GM12878 (cell line): Measurements from ENCODE around the gene SLC13A4. TPM values are rescaled to one million over a fixed set of nuclear protein-coding genes. Genes with fewer than 3 reads are reported as not detected.

Source experiments
- ATAC-seq: fragments of 200-7000 bp; cut with Tn5 transposase; 3 replicates; pipeline ENCODE4 v1.9.1; 2020; ENCODE audit warnings: mild to moderate bottlenecking, moderate library complexity
- BruUV-seq: library from RNA; stranded (reverse); fragments of 400-500 nt; replicated peaks from 2 replicates; lab custom pipeline; 2021; lab: Mats Ljungman, UMichigan
- CTCF ChIA-PET: fragments of 300-600 bp; sonication (Branson Sonifier 250); formaldehyde crosslinking; extraction: SDS; loops from one replicate; lab custom pipeline; 2021; ENCODE audit warnings: inconsistent platforms; lab: Yijun Ruan, JAX
- POLR2A ChIA-PET: fragments of 350-600 bp; formaldehyde crosslinking; extraction: SDS; loops from one replicate; lab custom pipeline; 2021; ENCODE audit warnings: inconsistent platforms; lab: Charles Lee
- RAD21 ChIA-PET: fragments of 300-600 bp; sonication (Branson Sonifier 250); formaldehyde crosslinking; loops from one replicate; lab custom pipeline; 2023; ENCODE audit warnings: antibody characterized with exemption; ENCODE audit not compliant: unreplicated experiment; lab: Charles Lee
- SMC1A ChIA-PET: fragments of 300-600 bp; sonication (Branson Sonifier 250); formaldehyde crosslinking; loops from one replicate; lab custom pipeline; 2023; ENCODE audit not compliant: unreplicated experiment, uncharacterized antibody; lab: Charles Lee
- DNase-seq: peaks from one replicate; pipeline ENCODE4 v3.0.0-alpha.2; 2011; ENCODE audit warnings: low read depth, low spot score
- FAIRE-seq: peaks from 3 replicates; lab custom pipeline; 2011; peaks lifted over from hg19 to GRCh38; lab: Jason Lieb, UNC
- H2AFZ ChIP-seq: 2 replicates; pipeline ENCODE4 v1.6.0; 2011; ENCODE audit warnings: low read depth, low read length, control low read depth; ENCODE audit not compliant: control insufficient read depth
- H3K27ac ChIP-seq: 2 replicates; pipeline ENCODE4 v1.5.1; 2011; ENCODE audit warnings: control low read depth; ENCODE audit not compliant: control insufficient read depth, insufficient read depth
- H3K27me3 ChIP-seq, 2 experiments: replicated peaks in 1 of 2; 2 replicates each; pipeline versions ENCODE4 v1.6.0 to v1.6.1; 2011; ENCODE audit warnings: low read length in 1 of 2; ENCODE audit not compliant: control insufficient read depth in 2 of 2, insufficient read depth in 2 of 2
- H3K36me3 ChIP-seq, 2 experiments: 2 replicates each; pipeline ENCODE4 v1.5.1; 2011; ENCODE audit warnings: low read length in 1 of 2; ENCODE audit not compliant: control insufficient read depth in 2 of 2, insufficient read depth in 2 of 2
- H3K4me1 ChIP-seq: 2 replicates; pipeline ENCODE4 v1.6.1; 2011; ENCODE audit warnings: mild to moderate bottlenecking, low read length, moderate library complexity, mixed read lengths; ENCODE audit not compliant: control insufficient read depth, insufficient read depth
- H3K4me2 ChIP-seq: 2 replicates; pipeline ENCODE4 v1.6.0; 2011; ENCODE audit warnings: control low read depth; ENCODE audit not compliant: control insufficient read depth, insufficient read depth
- H3K4me3 ChIP-seq: fragments of 200-600 bp; sonication (generic); 2 replicates; pipeline ENCODE4 v1.5.1; 2016
- H3K79me2 ChIP-seq: 2 replicates; pipeline ENCODE4 v1.6.0; 2011; ENCODE audit warnings: low read length; ENCODE audit not compliant: control insufficient read depth, insufficient read depth
- H3K9ac ChIP-seq: 2 replicates; pipeline ENCODE4 v1.8.0; 2011; ENCODE audit warnings: low read length, control low read depth, mixed read lengths; ENCODE audit not compliant: control insufficient read depth, insufficient read depth
- H3K9me3 ChIP-seq: replicated peaks from 3 replicates; pipeline ENCODE4 v1.5.1; 2011; ENCODE audit warnings: mild to moderate bottlenecking, low read length; ENCODE audit not compliant: control insufficient read depth, insufficient read depth
- H4K20me1 ChIP-seq: 2 replicates; pipeline ENCODE4 v1.6.0; 2011; ENCODE audit not compliant: control insufficient read depth, insufficient read depth
- E4F1 ChIP-seq: fragments of 450-650 bp; IDR thresholded peaks from 2 replicates; pipeline ENCODE4 v1.6.1; 2018; ENCODE audit warnings: borderline replicate concordance, mild to moderate bottlenecking; ENCODE audit not compliant: partially characterized antibody
- FOXK2 ChIP-seq: fragments of 450-650 bp; IDR thresholded peaks from 2 replicates; pipeline ENCODE4 v1.6.1; 2017; ENCODE audit warnings: mild to moderate bottlenecking, moderate library complexity
- JUND ChIP-seq: IDR thresholded peaks from 2 replicates; pipeline ENCODE4 v1.6.1; 2012; ENCODE audit warnings: low read depth, mild to moderate bottlenecking, low read length, improper control_type of control experiment, moderate library complexity
- MTA3 ChIP-seq: IDR thresholded peaks from 2 replicates; pipeline ENCODE4 v1.6.1; 2012; ENCODE audit warnings: low read length, inconsistent platforms, borderline replicate concordance
- NKRF ChIP-seq: fragments of 450-650 bp; conservative IDR thresholded peaks from 2 replicates; pipeline ENCODE4 v1.6.1; 2017; ENCODE audit warnings: mild to moderate bottlenecking, moderate library complexity
- RELA ChIP-seq: fragments of 450-650 bp; IDR thresholded peaks from 2 replicates; pipeline ENCODE4 v1.8.0; 2014; ENCODE audit warnings: borderline replicate concordance; ENCODE audit not compliant: partially characterized antibody
- ZNF384 ChIP-seq: IDR thresholded peaks from 2 replicates; pipeline ENCODE4 v1.6.1; 2012; ENCODE audit warnings: low read depth, mild to moderate bottlenecking, low read length, improper control_type of control experiment, borderline replicate concordance
- WGBS: methylation state at CpG from one replicate; pipeline ENCODE4 v1.1.6; 2016; ENCODE audit warnings: low lambda C conversion rate; ENCODE audit not compliant: insufficient replicate concordance, insufficient coverage; ENCODE audit errors: missing lambda C conversion rate; 5-methylcytosine and 5-hydroxymethylcytosine counted together
- in situ Hi-C: fragments of 300-500 bp; cut with MboI; formaldehyde crosslinking; loops from 9 replicates; pipeline ENCODE4 v1.14.3; 2018; ENCODE audit warnings: mixed read lengths
- intact Hi-C: fragments of 100-400 bp; cut with micrococcal nuclease; formaldehyde crosslinking; loops from one replicate; pipeline ENCODE4 v1.14.2; 2022; ENCODE audit not compliant: unreplicated experiment
- polyA plus RNA-seq, 11 experiments: library from polyadenylated mRNA; depleted of rRNA in 4 of 11; unstranded in 6 of 11; stranded (reverse) in 5 of 11; fragments of >200 nt; fragmentation: Nextera tagmentation in 4 of 11; fragmentation: Illumina TruSeq in 1 of 11; extraction: Ambion mirVana in 4 of 11; extraction: Trizol in 1 of 11; gene quantifications; 1 replicate in 1 of 11; 2 replicates in 10 of 11; pipeline versions ENCODE4 v1.2.1 to v1.2.3, GENCODE V29; 2011 to 2016; ENCODE audit warnings: inconsistent platforms in 2 of 11, missing spikeins in 2 of 11, low read depth in 1 of 11
- total RNA-seq, 4 experiments: library from RNA; depleted of rRNA in 3 of 4; stranded (reverse); fragments of >200 nt in 3 of 4; fragmentation: Illumina TruSeq in 1 of 4; extraction: Trizol in 1 of 4; gene quantifications; 2 replicates each; pipeline versions ENCODE4 v1.2.1 to v1.2.3, GENCODE V29; 2013 to 2021
- TF ChIP-seq, protein P1 (sequence below): fragments of 450-650 bp; formaldehyde crosslinking; IDR thresholded peaks from 2 replicates; pipeline ENCODE4 v1.4.0; 2020; ENCODE audit warnings: mild to moderate bottlenecking, moderate library complexity

The SLC13A4 gene
- total and polyA plus RNA-seq, 10 of the 15 experiments (the other 5 are each of a cell fraction or from before 2014, with no cell fraction given), result 0.14 to 0.23 (median 0.20) TPM; not detected in 7

DNA sequence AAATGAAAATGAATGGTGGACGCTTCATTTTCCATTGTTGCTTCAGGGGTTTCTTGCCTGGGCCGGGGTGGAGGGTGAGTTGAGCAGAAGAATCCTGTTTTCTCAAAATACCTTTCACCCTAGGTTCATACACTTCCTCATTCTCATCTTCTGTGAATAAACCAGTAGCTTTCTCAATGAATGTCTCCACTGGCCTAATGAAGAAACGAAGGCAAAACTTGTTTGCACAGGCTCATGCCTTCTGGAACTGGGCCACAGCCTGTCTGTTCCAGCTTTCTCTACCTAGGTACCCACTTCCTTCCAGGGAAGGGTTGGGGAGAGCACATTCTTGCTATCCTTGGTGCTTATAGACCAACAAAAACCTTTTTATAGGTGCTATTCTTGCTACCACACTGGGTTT lies 44.4 kb downstream of the SLC13A4 start (continued):
- TF ChIP-seq, protein P1, sequence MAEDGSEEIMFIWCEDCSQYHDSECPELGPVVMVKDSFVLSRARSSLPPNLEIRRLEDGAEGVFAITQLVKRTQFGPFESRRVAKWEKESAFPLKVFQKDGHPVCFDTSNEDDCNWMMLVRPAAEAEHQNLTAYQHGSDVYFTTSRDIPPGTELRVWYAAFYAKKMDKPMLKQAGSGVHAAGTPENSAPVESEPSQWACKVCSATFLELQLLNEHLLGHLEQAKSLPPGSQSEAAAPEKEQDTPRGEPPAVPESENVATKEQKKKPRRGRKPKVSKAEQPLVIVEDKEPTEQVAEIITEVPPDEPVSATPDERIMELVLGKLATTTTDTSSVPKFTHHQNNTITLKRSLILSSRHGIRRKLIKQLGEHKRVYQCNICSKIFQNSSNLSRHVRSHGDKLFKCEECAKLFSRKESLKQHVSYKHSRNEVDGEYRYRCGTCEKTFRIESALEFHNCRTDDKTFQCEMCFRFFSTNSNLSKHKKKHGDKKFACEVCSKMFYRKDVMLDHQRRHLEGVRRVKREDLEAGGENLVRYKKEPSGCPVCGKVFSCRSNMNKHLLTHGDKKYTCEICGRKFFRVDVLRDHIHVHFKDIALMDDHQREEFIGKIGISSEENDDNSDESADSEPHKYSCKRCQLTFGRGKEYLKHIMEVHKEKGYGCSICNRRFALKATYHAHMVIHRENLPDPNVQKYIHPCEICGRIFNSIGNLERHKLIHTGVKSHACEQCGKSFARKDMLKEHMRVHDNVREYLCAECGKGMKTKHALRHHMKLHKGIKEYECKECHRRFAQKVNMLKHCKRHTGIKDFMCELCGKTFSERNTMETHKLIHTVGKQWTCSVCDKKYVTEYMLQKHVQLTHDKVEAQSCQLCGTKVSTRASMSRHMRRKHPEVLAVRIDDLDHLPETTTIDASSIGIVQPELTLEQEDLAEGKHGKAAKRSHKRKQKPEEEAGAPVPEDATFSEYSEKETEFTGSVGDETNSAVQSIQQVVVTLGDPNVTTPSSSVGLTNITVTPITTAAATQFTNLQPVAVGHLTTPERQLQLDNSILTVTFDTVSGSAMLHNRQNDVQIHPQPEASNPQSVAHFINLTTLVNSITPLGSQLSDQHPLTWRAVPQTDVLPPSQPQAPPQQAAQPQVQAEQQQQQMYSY (CRISPR knock-in tag), result no peak
- no peak for TF ChIP-seq NKRF

GRCh38 chr7:135682191-135682590 lies 45.8 kb downstream of the SLC13A4 start:
- ChIA-PET CTCF (interaction anchor here (7.3 kb wide), 1 partner anchor 9 kb away, joined by 55 read pairs; no protein-coding TSS in a partner anchor), SMC1A (interaction anchor here (1.3 to 4.3 kb wide), 2 partner anchors 9 to 15 kb away, joined by 3 to 18 read pairs; no protein-coding TSS in a partner anchor), RAD21 (no interaction called here), POLR2A (interaction anchor here (1.0 kb wide), 1 partner anchor 11 kb away, joined by 3 read pairs; no protein-coding TSS in a partner anchor)
- FAIRE-seq, result no peak
- TF ChIP-seq JUND (no peak), ZNF384 (no peak), MTA3 (no peak), RELA (no peak), E4F1 (no peak), FOXK2 (no peak)
- Histone ChIP-seq H3K9me3 (no peaks in the 10 kb centered on the region), H3K79me2 (no peaks in the 10 kb centered on the region), H3K4me1 (no peaks in the 10 kb centered on the region), H2AFZ (no peak overlapping the region), H3K27me3 (no peaks in the 10 kb centered on the region), H3K9ac (no peak overlapping the region), H3K4me2 (no peak overlapping the region), H3K27ac (no peak overlapping the region), H3K36me3 (no peaks in the 10 kb centered on the region; a peak in 2 of 4 replicates), H4K20me1 (no peaks in the 10 kb centered on the region), H3K4me3 (no peak overlapping the region)
- ATAC-seq, result no peak
- BruUV-seq, result no TSS peak
- in situ Hi-C loops, result no loop called here
- no peak for DNase-seq
- intact Hi-C loops, result no loop called here
- WGBS, result 95% methylated on average over 3 of the region's 3 CpGs
